Stomach (tissue), 9 donors: Measurements from ENCODE around the gene CD247. TPM values are rescaled to one million over a fixed set of nuclear protein-coding genes. Genes with fewer than 3 reads are reported as not detected.

Source experiments
- DNase-seq, 2 donors: peaks; one replicate each; pipeline versions ENCODE4 v3.0.0 to v3.0.0-alpha.2; 2013 to 2019
- H3K27ac ChIP-seq, 5 donors: fragments of 200-600 bp in 4 of 5; sonication (generic) in 4 of 5; one replicate each; pipeline ENCODE4 v1.5.1; 2013 to 2019; ENCODE audit warnings: mild to moderate bottlenecking in 1 of 5, moderate library complexity in 1 of 5
- H3K27me3 ChIP-seq, 3 donors: fragments of 200-600 bp; sonication (generic); one replicate each; pipeline ENCODE4 v1.5.1; 2017 to 2019; ENCODE audit warnings: mixed run types in 1 of 3
- H3K36me3 ChIP-seq, 4 donors: fragments of 200-600 bp; sonication (generic); 1 replicate in 3 of 4; 2 replicates in 1 of 4; pipeline ENCODE4 v1.5.1; 2016 to 2019
- H3K4me1 ChIP-seq, 4 donors: fragments of 200-600 bp; sonication (generic); one replicate each; pipeline ENCODE4 v1.5.1; 2016 to 2019
- H3K4me3 ChIP-seq, 4 donors: fragments of 200-600 bp; sonication (generic) in 3 of 4; one replicate each; pipeline ENCODE4 v1.5.1; 2016 to 2019; ENCODE audit warnings: mild to moderate bottlenecking in 1 of 4
- H3K9me3 ChIP-seq, 4 donors: fragments of 200-600 bp; sonication (generic); one replicate each; pipeline ENCODE4 v1.5.1; 2016 to 2019
- CTCF ChIP-seq, 7 experiments: fragments of 450-650 bp in 4 of 7; fragments of 200-600 bp in 3 of 7; sonication (generic) in 3 of 7; IDR thresholded peaks; one replicate each; pipeline ENCODE4 v1.5.1; 2016 to 2019; ENCODE audit warnings: antibody characterized with exemption in 7 of 7, control low read depth in 2 of 7, mild to moderate bottlenecking in 1 of 7
- EP300 ChIP-seq: sonication (generic); formaldehyde crosslinking; IDR thresholded peaks from one replicate; pipeline ENCODE4 v1.6.1; 2017; ENCODE audit warnings: antibody characterized with exemption
- POLR2A ChIP-seq, 4 donors: fragments of 450-650 bp; IDR thresholded peaks; one replicate each; pipeline ENCODE4 v1.6.1; 2016; ENCODE audit warnings: antibody characterized with exemption in 4 of 4, control low read depth in 2 of 4, mild to moderate bottlenecking in 1 of 4, moderate library complexity in 1 of 4
- POLR2AphosphoS5 ChIP-seq, 3 donors: sonication (generic); formaldehyde crosslinking; IDR thresholded peaks; one replicate each; pipeline ENCODE4 v1.6.1; 2016; ENCODE audit warnings: antibody characterized with exemption in 3 of 3
- WGBS, 5 donors: extraction: QIAGEN DNeasy Blood & Tissue Kit in 3 of 5; methylation state at CpG; one replicate each; pipeline versions ENCODE4 v1.1.5 to v1.1.7; 2013 to 2018; 5-methylcytosine and 5-hydroxymethylcytosine counted together
- intact Hi-C: fragments of 100-400 bp; cut with DNase I; formaldehyde crosslinking; loops from one replicate; pipeline ENCODE4 v1.15.1; 2023; ENCODE audit warnings: low total_unique reads
- polyA plus RNA-seq, 3 donors: library from polyadenylated mRNA; stranded (reverse); fragments of 200-250 nt; gene quantifications; one replicate each; pipeline ENCODE4 v1.2.3, GENCODE V29; 2013
- total RNA-seq, 5 donors: library from RNA; depleted of rRNA; stranded (reverse); fragments of >200 nt; gene quantifications; one replicate each; pipeline versions ENCODE4 v1.1.0 to v1.2.3, GENCODE V29; 2014 to 2016
- donor health status: healthy with polysubstance abuse.
- donor health status: Bipolar disorder and iron deficiency.
- donor health status: healthy.

Gene CD247
- total and polyA plus RNA-seq, 8 donors = 0.68 to 6.7 (median 3.1) TPM; not detected in 3

DNA sequence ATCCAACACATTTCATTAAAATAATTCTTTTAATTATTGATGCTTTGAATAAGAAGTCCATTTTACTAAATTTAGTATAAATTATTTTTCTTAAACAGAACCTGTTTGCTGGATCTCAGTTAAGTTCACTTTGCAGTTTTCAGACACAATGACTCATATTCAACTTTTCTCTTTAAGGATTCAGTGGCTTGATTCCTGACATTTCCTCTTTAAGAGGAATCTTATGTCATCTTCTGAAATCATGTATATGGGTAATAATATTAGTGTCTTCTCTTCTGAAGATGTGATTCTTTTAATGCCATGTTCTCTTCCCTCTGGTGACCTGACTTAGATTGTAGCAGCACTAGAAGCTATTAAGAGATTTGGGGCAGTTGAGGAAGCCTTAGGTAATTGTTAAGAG, 22.7 kb upstream of the CD247 start:
- H3K4me3 ChIP-seq = no peak overlapping the region
- no peak for DNase-seq
- H3K9me3 ChIP-seq = no peaks in the 10 kb centered on the region
- peaks cover 0 to 42% (median 13%) of the 10 kb centered on the region in 4 donors for H3K4me1 ChIP-seq
- TF ChIP-seq POLR2A (IDR thresholded peaks at IDR 0.05) = no peak
- TF ChIP-seq CTCF (IDR thresholded peaks at IDR 0.05) = no peak
- TF ChIP-seq EP300 = no peak
- H3K36me3 ChIP-seq = peaks cover 3 to 43% (median 40%) of the 10 kb centered on the region in 4 donors
- no peak overlapping the region for H3K27ac ChIP-seq
- no peaks in the 10 kb centered on the region for H3K27me3 ChIP-seq
- intact Hi-C loops = no loop called here

- intact Hi-C loops = loop anchor here (10.0 kb wide), 2 partner anchors 104 to 464 kb away; no protein-coding TSS in a partner anchor
- Histone ChIP-seq H3K4me3 (no peak overlapping the region), H3K36me3 (peaks cover 0 to 20% (median 18%) of the 10 kb centered on the region in 4 donors), H3K4me1 (peaks cover 0 to 29% (median 10%) of the 10 kb centered on the region in 4 donors), H3K27me3 (no peaks in the 10 kb centered on the region), H3K27ac (no peak overlapping the region), H3K9me3 (no peaks in the 10 kb centered on the region)
- no peak for TF ChIP-seq POLR2A (IDR thresholded peaks at IDR 0.05)
- TF ChIP-seq EP300 = no peak
- TF ChIP-seq CTCF (IDR thresholded peaks at IDR 0.05) = no peak
- no peak for TF ChIP-seq POLR2AphosphoS5 (IDR thresholded peaks at IDR 0.05)
- WGBS, 5 donors = 50 to 59% (median 56%) methylated on average over 5 of the region's 5 CpGs
- DNase-seq = no peak
Measured at GRCh38 chr1:167538657-167539056, 20.3 kb upstream of the CD247 start.

GRCh38 chr1:167533851-167534300, 15.5 kb upstream of the CD247 start:
- H3K27ac ChIP-seq = no peak overlapping the region
- WGBS, 5 donors = 7 to 12% (median 9%) methylated on average over 6 to 8 of the region's 8 CpGs
- H3K9me3 ChIP-seq = no peaks in the 10 kb centered on the region
- H3K4me3 ChIP-seq = no peak overlapping the region
- no peaks in the 10 kb centered on the region for H3K36me3 ChIP-seq
- peak in 5 of 7 experiments; percentile 45 to 88 (median 82) for TF ChIP-seq CTCF (IDR thresholded peaks at IDR 0.05)
- TF ChIP-seq POLR2A (IDR thresholded peaks at IDR 0.05) = no peak
- intact Hi-C loops = loop anchor here (10.0 kb wide), 2 partner anchors 99 to 459 kb away; no protein-coding TSS in a partner anchor
- no peaks in the 10 kb centered on the region for H3K27me3 ChIP-seq
- peak; percentile 76 to 90 for DNase-seq
- H3K4me1 ChIP-seq = peaks cover 0 to 13% (median 6%) of the 10 kb centered on the region in 4 donors

GRCh38 chr1:167532964-167533824, 14.9 kb upstream of the CD247 start:
- H3K36me3 ChIP-seq = no peaks in the 10 kb centered on the region
- H3K4me3 ChIP-seq = no peak overlapping the region
- intact Hi-C loops = loop anchor here (10.0 kb wide), 2 partner anchors 98 to 458 kb away; no protein-coding TSS in a partner anchor
- peak in 1 of 2 donors; percentile 36 for DNase-seq
- no peaks in the 10 kb centered on the region for H3K27me3 ChIP-seq
- no peaks in the 10 kb centered on the region for H3K9me3 ChIP-seq
- peaks cover 0 to 13% (median 4%) of the 10 kb centered on the region in 4 donors for H3K4me1 ChIP-seq
- no peak for TF ChIP-seq CTCF (IDR thresholded peaks at IDR 0.05)
- no peak for TF ChIP-seq POLR2AphosphoS5 (IDR thresholded peaks at IDR 0.05)
- no peak for TF ChIP-seq POLR2A (IDR thresholded peaks at IDR 0.05)
- TF ChIP-seq EP300 = no peak
- 74 to 79% (median 78%) methylated on average over 6 of the region's 6 CpGs for WGBS, 5 donors
- no peak overlapping the region for H3K27ac ChIP-seq
